Measurements from ENCODE around the gene MADCAM1. TPM values are rescaled to one million over a fixed set of nuclear protein-coding genes. Genes with fewer than 3 reads are reported as not detected.

Gene MADCAM1
- total RNA-seq, 1 donor from 2014 or later, result 1.2 TPM

GRCh38 chr19:538641-539428 is 42.5 kb downstream of the MADCAM1 start:
- Histone ChIP-seq H3K4me1 (peaks cover 10% of the 10 kb centered on the region), H3K27me3 (no peaks in the 10 kb centered on the region), H3K36me3 (peaks cover 49% of the 10 kb centered on the region), H3K4me3 (no peak overlapping the region), H3K9me3 (no peaks in the 10 kb centered on the region), H3K27ac (no peak overlapping the region)
- ATAC-seq, result no peak
- no peak for DNase-seq
- TF ChIP-seq, protein P1, sequence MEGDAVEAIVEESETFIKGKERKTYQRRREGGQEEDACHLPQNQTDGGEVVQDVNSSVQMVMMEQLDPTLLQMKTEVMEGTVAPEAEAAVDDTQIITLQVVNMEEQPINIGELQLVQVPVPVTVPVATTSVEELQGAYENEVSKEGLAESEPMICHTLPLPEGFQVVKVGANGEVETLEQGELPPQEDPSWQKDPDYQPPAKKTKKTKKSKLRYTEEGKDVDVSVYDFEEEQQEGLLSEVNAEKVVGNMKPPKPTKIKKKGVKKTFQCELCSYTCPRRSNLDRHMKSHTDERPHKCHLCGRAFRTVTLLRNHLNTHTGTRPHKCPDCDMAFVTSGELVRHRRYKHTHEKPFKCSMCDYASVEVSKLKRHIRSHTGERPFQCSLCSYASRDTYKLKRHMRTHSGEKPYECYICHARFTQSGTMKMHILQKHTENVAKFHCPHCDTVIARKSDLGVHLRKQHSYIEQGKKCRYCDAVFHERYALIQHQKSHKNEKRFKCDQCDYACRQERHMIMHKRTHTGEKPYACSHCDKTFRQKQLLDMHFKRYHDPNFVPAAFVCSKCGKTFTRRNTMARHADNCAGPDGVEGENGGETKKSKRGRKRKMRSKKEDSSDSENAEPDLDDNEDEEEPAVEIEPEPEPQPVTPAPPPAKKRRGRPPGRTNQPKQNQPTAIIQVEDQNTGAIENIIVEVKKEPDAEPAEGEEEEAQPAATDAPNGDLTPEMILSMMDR (IDR thresholded peaks at IDR 0.05), result no peak
- intact Hi-C loops (cut with DNase I), result no loop called here

GRCh38 chr19:539429-540030 is 43.2 kb downstream of the MADCAM1 start:
- Histone ChIP-seq H3K27me3 (no peaks in the 10 kb centered on the region), H3K36me3 (peaks cover 49% of the 10 kb centered on the region)
- TF ChIP-seq, protein P1 (IDR thresholded peaks at IDR 0.05), result no peak

GRCh38 chr19:540867-541637 is 44.8 kb downstream of the MADCAM1 start:
- Histone ChIP-seq H3K9me3 (no peaks in the 10 kb centered on the region), H3K36me3 (peaks cover 49% of the 10 kb centered on the region), H3K27ac (no peak overlapping the region), H3K4me3 (no peak overlapping the region), H3K27me3 (no peaks in the 10 kb centered on the region), H3K4me1 (no peaks in the 10 kb centered on the region)
- no peak for ATAC-seq
- TF ChIP-seq, protein P1 (IDR thresholded peaks at IDR 0.05), result no peak
- no peak for DNase-seq
- intact Hi-C loops (cut with DNase I), result no loop called here

More at GRCh38 chr19:539429-540030, 43.2 kb downstream of the MADCAM1 start:
- Histone ChIP-seq H3K4me3 (no peak overlapping the region), H3K27ac (no peak overlapping the region), H3K9me3 (no peaks in the 10 kb centered on the region), H3K4me1 (peaks cover 7% of the 10 kb centered on the region)
- intact Hi-C loops (cut with DNase I), result no loop called here
- DNase-seq (no peak), ATAC-seq (no peak)

- DNase-seq (no peak), ATAC-seq (no peak)
- H3K4me1 ChIP-seq, result no peaks in the 10 kb centered on the region
- no peaks in the 10 kb centered on the region for H3K9me3 ChIP-seq
- no peaks in the 10 kb centered on the region for H3K27me3 ChIP-seq
- intact Hi-C loops (cut with DNase I), result no loop called here
- H3K4me3 ChIP-seq, result no peak overlapping the region
- TF ChIP-seq, protein P1 (IDR thresholded peaks at IDR 0.05), result no peak
- no peak overlapping the region for H3K27ac ChIP-seq
- H3K36me3 ChIP-seq, result peaks cover 42% of the 10 kb centered on the region
These were observed 45.4 kb downstream of the MADCAM1 start for GRCh38 chr19:541699-542098.

DNA sequence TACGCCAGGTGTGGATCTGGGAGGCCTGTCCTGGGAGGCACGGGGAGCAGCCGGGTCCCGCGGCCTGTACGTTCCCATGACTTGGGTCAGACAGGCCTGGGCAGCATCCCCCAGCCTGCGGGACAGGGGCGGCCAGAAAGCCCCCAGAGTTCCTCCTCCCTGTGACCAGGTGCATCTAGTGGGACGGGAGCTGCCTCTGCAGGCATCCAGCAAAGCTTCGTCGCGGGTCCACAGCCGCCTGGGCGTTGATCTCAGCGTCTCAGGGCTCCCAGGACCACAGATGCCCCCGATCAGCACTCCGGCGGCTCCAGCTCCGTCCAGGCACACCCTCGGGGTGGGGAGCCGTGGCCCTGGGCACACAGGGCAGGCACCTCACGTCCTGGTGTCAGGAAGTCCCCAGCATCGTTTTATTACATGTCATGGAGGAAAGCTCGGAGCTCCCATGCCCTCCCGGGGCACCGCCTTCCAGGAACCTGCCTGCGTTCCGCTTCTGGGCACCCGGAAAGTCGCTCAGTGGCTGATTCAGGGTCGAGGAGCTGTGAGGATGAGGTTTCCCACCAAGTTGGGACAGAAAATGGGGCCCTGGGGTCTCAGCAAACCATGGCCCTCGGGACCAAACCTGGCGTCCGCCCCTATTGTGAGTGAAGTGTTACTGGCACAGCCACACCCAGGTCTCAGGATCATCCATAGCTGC is 46.0 kb downstream of the MADCAM1 start:
- ATAC-seq, result no peak
- DNase-seq, result no peak
- Histone ChIP-seq H3K27me3 (no peaks in the 10 kb centered on the region), H3K4me3 (no peak overlapping the region), H3K9me3 (no peaks in the 10 kb centered on the region), H3K27ac (no peak overlapping the region), H3K4me1 (no peaks in the 10 kb centered on the region), H3K36me3 (peaks cover 36% of the 10 kb centered on the region)
- intact Hi-C loops (cut with DNase I), result no loop called here
- TF ChIP-seq, protein P1 (IDR thresholded peaks at IDR 0.05), result no peak
